GM23248 (cell line): ENCODE data around the gene UBE2F.
"Not testable (repeated sequence)": the region's sequence is repeated elsewhere in the genome, so short reads cannot be mapped to it uniquely, and the experiment has no call there.

Experiments
- EZH2 ChIP-seq: fragments of 200-600 bp; sonication (generic); IDR thresholded peaks from 2 replicates; pipeline ENCODE4 v1.6.1; 2018; ENCODE audit warnings: antibody characterized with exemption, mild to moderate bottlenecking; ENCODE audit not compliant: insufficient read depth, poor library complexity, severe bottlenecking
- EZH2phosphoT487 ChIP-seq: fragments of 200-600 bp; sonication (generic); IDR thresholded peaks from 2 replicates; pipeline ENCODE4 v1.6.1; 2018; ENCODE audit warnings: antibody characterized with exemption, moderate library complexity, mild to moderate bottlenecking, low read depth; ENCODE audit not compliant: insufficient read depth

DNA sequence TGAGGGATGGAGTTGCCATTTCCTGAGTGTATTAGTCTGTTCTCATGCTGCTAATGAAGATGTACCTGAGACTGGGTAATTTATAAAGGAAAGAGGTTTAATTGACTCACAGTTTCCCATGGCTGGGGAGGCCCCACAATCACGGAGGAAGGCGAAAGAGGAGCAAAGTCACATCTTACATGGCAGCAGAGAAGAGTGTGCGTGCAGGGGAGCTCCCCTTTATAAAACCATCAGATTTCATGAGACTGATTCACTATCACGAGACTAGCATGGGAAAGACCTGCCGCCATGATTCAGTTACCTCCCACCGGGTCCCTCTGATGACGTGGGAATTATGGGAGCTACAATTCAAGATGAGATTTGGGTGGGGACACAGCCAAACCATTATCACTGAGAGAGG lies 99.9 kb downstream of the UBE2F start:
- TF ChIP-seq EZH2, EZH2phosphoT487: not testable (repeated sequence)
